Stimulated activated memory B cell treated with anti-CD40 and anti-IgM and Interleukin-4, amounts not matched to agents 10 μg/mL and 1 μg/mL and 100 μg/mL, for 72 hours (primary cell): ENCODE data around the gene PLSCR3.
"Not testable (repeated sequence)": the region's sequence is repeated elsewhere in the genome, so short reads cannot be mapped to it uniquely, and the experiment has no call there.

Source experiments
- ATAC-seq: fragments of 150-1000 bp; cut with Tn5 transposase; 2 replicates; pipeline ENCODE4 v1.10.0; 2021
- H3K27ac Mint-ChIP-seq: one replicate; pipeline ENCODE4 v1.8.0; 2022; ENCODE audit warnings: mild to moderate bottlenecking, mixed read lengths
- H3K27me3 Mint-ChIP-seq: one replicate; pipeline ENCODE4 v1.8.0; 2022; ENCODE audit warnings: mixed read lengths
- H3K36me3 Mint-ChIP-seq: one replicate; pipeline ENCODE4 v1.8.0; 2022; ENCODE audit warnings: mixed read lengths
- H3K4me1 Mint-ChIP-seq: one replicate; pipeline ENCODE4 v1.8.0; 2022; ENCODE audit warnings: mixed read lengths
- H3K4me3 Mint-ChIP-seq: one replicate; pipeline ENCODE4 v1.8.0; 2022; ENCODE audit warnings: mild to moderate bottlenecking, moderate library complexity, mixed read lengths
- H3K9me3 Mint-ChIP-seq: one replicate; pipeline ENCODE4 v1.8.0; 2022; ENCODE audit warnings: mixed read lengths

The PLSCR3 gene

DNA sequence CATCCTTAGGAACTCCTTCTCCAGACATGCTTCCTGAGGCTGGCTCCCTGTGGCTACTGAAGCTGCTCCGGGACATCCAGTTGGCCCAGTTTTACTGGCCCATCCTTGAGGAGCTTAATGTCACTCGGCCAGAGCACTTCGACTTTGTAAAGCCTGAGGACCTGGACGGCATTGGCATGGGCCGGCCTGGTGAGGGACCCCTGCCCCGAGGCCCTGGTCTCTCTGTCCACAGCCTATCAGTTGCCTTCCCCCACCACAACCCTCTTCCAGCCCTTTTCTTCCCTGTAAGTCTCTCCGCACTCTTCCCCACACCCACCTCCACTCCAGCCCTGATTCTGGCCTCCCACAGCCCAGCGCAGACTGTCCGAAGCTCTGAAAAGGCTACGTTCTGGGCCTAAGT is 11.4 kb downstream of the PLSCR3 start:
- H3K27me3 Mint-ChIP-seq, result peaks cover 52% of the 10 kb centered on the region
- H3K36me3 Mint-ChIP-seq, result peaks cover 7% of the 10 kb centered on the region
- no peak for ATAC-seq
- H3K27ac Mint-ChIP-seq, result no peak overlapping the region
- peaks cover 12% of the 10 kb centered on the region for H3K4me1 Mint-ChIP-seq
- H3K9me3 Mint-ChIP-seq, result peaks cover 7% of the 10 kb centered on the region
- no peak overlapping the region for H3K4me3 Mint-ChIP-seq

DNA sequence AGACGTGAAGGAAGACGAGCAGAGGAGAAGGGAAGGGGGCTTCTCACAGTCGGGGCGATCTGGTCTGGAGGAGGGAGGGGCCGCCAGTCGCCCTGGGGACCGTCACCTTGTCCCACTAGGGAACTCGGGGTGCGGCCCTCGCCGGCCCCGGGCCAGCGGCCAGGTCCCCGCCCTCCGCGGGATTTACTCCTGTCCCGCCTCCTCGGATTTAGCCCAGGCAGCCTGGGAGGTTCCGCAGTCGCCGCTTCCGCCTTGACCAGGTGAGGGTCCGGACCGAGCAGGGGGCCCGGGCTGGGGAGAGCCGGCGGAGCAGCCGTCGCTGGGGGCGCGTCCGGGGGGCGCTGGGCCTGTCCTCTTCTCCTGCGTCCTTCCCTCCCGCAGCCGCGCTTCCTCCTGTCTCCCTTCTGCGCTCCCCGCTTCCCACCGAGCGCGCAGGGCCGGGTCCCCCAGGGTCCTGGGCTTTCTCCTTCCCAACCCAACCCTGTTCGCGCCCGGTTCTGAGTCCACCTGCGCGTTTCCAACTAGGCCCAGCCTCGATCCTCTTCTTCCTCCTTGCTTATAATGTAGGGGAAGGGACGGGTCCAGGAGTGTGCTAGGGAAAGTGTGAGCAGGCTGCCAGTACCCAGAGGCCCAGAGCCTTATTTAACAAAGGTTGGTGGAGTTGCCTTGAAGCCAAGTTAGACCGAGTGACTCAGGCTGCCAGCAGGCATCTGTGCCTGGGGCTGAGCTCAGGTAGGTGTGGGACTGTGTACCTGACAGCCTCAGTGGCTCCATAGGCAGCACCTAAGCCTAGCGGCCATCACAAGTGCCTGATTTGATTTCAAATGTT is 13.3 kb downstream of the PLSCR3 start, which contains the start of gene TNK1:
Gene TNK1, plus strand, starts transcription at position 235 of the 829 bp plus-strand sequence. CDS start 1,838 bp downstream, outside the sequence.
- H3K4me1 Mint-ChIP-seq, result peaks cover 12% of the 10 kb centered on the region
- no peak within 1 kb of the TSS for H3K27ac Mint-ChIP-seq
- H3K36me3 Mint-ChIP-seq, result peaks cover 7% of the 10 kb centered on the region
- peaks cover 56% of the 10 kb centered on the region for H3K27me3 Mint-ChIP-seq
- no peak within 1 kb of the TSS for H3K4me3 Mint-ChIP-seq
- no peak for ATAC-seq
- H3K9me3 Mint-ChIP-seq, result peaks cover 7% of the 10 kb centered on the region

DNA sequence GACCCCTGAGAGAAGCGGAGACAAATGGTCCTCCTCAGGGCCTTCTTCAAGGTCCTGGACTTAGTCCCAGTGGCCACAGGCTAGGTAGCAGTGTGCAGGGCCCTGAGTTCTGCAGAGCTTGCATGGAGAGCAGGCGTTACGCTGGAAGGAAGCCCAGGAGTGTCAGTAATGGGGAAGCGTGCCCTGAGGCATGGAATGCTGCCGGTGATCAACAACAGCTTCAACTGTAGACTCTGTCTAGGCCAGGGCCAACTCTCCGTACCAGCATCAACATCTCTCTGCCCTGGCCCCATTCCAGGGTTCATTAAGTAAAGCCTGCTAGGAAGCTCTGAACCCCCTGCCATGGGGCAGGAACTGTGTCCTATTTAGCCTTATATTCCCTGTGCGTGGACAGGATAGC is 14.0 kb downstream of the PLSCR3 start:
- no peak for ATAC-seq
- H3K4me3 Mint-ChIP-seq, result no peak overlapping the region
- H3K27ac Mint-ChIP-seq, result no peak overlapping the region
- peaks cover 12% of the 10 kb centered on the region for H3K4me1 Mint-ChIP-seq
- peaks cover 7% of the 10 kb centered on the region for H3K36me3 Mint-ChIP-seq
- H3K27me3 Mint-ChIP-seq, result peaks cover 56% of the 10 kb centered on the region
- peaks cover 7% of the 10 kb centered on the region for H3K9me3 Mint-ChIP-seq

DNA sequence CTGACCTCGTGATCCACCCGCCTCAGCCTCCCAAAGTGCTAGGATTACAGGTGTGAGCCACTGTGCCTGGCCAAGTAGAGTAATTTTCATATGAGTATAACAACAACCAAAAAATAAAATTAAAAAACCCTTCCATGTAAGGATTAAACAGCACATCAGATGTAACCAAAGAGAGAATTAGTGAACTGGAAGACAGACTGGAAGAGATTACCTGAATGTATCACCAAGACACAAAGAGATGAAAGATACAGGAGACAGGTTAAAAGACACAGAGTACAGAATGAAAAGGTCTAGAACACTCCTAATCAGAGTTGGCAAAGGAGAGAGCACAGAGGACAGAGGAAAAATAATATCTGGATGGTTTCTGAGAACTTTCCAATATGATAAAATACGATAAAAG is 15.2 kb downstream of the PLSCR3 start:
- peaks cover 7% of the 10 kb centered on the region for H3K9me3 Mint-ChIP-seq
- H3K4me3 Mint-ChIP-seq, result no peak overlapping the region
- peaks cover 7% of the 10 kb centered on the region for H3K36me3 Mint-ChIP-seq
- H3K4me1 Mint-ChIP-seq, result peaks cover 4% of the 10 kb centered on the region
- ATAC-seq, result no peak
- peaks cover 56% of the 10 kb centered on the region for H3K27me3 Mint-ChIP-seq
- H3K27ac Mint-ChIP-seq, result no peak overlapping the region

DNA sequence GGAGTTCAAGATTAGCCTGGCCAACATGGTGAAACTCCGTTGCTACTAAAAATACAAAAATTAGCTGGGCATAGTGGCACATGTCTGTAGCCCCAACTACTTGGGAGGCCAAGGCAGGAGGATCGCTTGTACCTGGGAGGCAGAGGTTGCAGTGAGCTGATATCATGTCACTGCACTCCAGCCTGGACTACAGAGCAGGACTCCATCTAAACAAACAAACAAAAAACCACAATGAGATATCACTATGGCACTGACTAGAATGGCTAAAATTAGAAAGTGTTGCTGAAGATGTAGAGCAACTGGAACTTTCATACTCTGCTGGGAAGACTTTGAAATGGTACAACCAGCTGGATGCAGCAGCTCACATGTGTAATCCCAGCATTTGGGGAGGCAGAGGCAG is 20.0 kb downstream of the PLSCR3 start:
- ATAC-seq, result no peak
- Mint-ChIP-seq H3K36me3 (peaks cover 5% of the 10 kb centered on the region), H3K4me1 (no peaks in the 10 kb centered on the region), H3K4me3 (no peak overlapping the region), H3K27ac (no peak overlapping the region), H3K27me3 (peaks cover 45% of the 10 kb centered on the region), H3K9me3 (peaks cover 4% of the 10 kb centered on the region)

DNA sequence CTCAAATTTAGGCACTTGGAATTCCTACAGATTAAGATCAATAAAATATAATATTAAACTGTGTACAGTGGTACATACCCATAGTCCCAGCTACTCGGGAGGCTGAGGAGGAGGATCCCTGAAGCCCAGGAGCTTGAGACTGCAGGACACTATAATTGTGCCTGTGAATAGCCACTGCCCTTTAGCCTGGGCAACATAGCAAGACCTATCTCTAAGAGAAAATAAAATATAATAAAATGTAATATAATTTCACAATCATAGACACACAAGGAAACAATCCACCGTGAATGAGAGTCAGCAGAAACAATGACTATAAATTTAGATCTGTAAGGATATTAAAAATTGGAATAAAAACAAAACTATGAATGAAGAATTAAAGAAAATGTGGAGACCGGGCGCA is 23.5 kb downstream of the PLSCR3 start:
- peaks cover 38% of the 10 kb centered on the region for H3K27me3 Mint-ChIP-seq
- ATAC-seq, result no peak
- H3K9me3 Mint-ChIP-seq, result no peaks in the 10 kb centered on the region
- no peaks in the 10 kb centered on the region for H3K36me3 Mint-ChIP-seq
- H3K4me3 Mint-ChIP-seq, result no peak overlapping the region
- H3K27ac Mint-ChIP-seq, result no peak overlapping the region
- H3K4me1 Mint-ChIP-seq, result peaks cover 9% of the 10 kb centered on the region

DNA sequence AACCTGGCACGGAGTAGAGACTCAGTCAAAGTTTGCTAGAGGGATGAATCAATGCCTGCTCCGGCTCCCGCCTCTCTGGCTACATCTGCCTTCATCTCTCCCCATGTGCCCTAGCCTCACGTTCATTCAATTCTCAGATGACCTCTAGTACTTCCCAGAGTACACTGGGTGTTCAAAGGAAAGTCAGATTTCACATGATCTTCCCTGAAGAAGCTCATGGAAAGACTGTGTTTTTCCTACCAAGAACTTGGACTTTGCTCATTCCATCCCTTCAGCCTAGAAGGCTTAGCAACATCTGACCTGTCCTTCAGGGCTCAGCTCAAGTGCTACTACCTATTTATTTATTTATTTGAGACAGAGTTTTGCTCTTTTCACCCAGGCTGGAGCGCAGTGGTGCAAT is 24.5 kb downstream of the PLSCR3 start:
- Mint-ChIP-seq H3K9me3 (no peaks in the 10 kb centered on the region), H3K27me3 (peaks cover 46% of the 10 kb centered on the region)
- ATAC-seq, result no peak

DNA sequence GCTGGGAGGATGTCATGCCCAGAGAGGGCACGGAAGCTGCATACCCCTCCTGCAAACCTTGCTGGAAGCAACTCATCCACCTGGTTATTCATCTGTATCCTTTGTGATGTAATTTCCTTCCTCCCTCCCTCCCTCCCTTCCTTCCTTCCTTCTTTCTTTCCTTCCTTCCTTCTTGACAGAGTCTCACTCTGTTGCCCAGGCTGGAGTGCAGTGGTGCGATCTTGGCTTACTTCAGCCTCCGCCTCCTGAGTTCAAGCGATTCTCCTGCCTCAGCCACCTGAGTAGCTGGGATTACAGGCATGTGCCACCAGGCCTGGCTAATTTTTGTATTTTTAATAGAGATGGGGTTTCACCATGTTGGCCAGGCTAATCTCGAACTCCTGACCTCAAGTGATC is 25.7 kb downstream of the PLSCR3 start:
- ATAC-seq, H3K4me1 Mint-ChIP-seq, H3K4me3 Mint-ChIP-seq, H3K36me3 Mint-ChIP-seq, H3K9me3 Mint-ChIP-seq, H3K27ac Mint-ChIP-seq: not testable (repeated sequence)
- H3K27me3 Mint-ChIP-seq, result peaks cover 46% of the 10 kb centered on the region

More for the DNA sequence above, 24.5 kb downstream of the PLSCR3 start:
- no peaks in the 10 kb centered on the region for H3K36me3 Mint-ChIP-seq
- no peak overlapping the region for H3K27ac Mint-ChIP-seq
- no peak overlapping the region for H3K4me3 Mint-ChIP-seq
- H3K4me1 Mint-ChIP-seq, result peaks cover 9% of the 10 kb centered on the region

DNA sequence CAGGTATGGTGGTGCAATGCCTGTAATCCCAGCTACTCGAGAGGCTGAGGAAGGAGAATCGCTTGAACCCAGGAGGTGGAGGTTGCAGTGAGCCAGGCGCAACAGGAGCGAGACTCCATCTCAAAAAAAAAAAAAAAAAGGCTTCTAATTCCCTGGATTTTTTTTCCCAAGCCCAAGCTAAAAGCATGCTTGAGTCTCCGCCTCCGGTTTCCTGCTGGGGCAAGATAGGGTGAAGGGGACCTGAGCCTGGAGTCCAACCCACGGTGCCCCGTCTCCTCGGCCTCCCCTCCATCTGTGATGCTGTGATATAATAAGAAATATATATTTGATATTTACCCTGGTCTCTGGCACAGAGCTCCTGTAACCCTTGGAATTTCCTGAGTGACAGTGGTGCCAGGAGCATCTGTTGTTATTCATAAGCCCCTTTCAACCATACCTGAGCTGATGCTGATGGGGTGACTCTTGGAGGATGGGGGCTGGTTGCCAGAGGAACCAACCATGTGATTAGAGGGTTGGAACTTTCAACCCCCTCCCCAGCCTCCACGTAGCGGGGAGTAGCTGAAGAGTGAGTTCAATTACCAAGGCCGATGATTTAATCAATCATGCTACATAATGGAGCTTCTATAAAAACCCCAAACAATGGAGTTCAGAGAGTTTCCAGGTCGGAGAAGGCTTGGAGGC is 26.3 kb downstream of the PLSCR3 start:
- no peak overlapping the region for H3K27ac Mint-ChIP-seq
- ATAC-seq, result no peak
- H3K4me3 Mint-ChIP-seq, result no peak overlapping the region
- peaks cover 46% of the 10 kb centered on the region for H3K27me3 Mint-ChIP-seq
- peaks cover 9% of the 10 kb centered on the region for H3K4me1 Mint-ChIP-seq
- no peaks in the 10 kb centered on the region for H3K36me3 Mint-ChIP-seq
- no peaks in the 10 kb centered on the region for H3K9me3 Mint-ChIP-seq

DNA sequence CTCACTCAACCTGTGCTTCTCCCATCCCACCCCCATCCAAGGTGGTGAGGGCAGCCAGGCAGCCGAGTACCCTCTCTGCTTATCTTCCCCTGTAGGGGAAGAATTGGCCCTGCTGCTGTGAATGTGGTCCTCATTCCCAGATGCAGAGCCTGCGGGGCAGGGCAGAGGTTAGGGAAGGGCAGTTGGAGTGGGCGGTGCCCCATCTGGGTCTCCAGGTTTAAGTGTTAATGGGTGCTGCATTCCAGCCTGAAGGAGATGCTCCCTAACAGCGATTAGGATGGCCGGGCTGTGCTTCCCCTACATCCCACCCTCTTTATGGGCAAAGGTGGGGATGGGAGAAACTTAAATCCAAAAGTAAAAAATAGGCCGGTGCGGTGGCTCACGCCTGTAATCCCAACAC is 27.2 kb downstream of the PLSCR3 start:
- ATAC-seq, result no peak
- Mint-ChIP-seq H3K36me3 (no peaks in the 10 kb centered on the region), H3K4me3 (no peak overlapping the region), H3K9me3 (no peaks in the 10 kb centered on the region), H3K27ac (no peak overlapping the region), H3K27me3 (peaks cover 43% of the 10 kb centered on the region), H3K4me1 (peaks cover 9% of the 10 kb centered on the region)

DNA sequence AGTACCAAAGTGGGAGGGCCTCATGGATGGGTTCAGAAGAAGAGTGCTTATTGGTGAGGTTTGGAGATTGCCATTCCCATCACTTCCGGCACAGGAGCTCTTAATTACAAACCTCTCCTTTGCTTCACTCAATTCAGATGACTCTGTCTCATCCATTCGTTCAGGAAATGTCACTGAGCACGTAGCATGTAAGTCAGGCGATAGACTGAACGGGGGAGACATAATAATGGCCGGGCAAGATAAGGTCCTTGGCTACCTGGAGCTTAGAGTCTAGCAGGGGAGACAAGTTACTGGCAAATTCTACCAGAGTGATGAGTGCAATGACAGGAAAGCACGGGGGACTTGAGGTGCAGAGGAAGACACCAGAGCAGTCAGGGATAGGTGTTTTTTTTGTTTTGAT is 28.4 kb downstream of the PLSCR3 start:
- not testable (repeated sequence) for H3K4me3 Mint-ChIP-seq, H3K27ac Mint-ChIP-seq, H3K9me3 Mint-ChIP-seq, H3K36me3 Mint-ChIP-seq, H3K4me1 Mint-ChIP-seq, ATAC-seq
- peaks cover 43% of the 10 kb centered on the region for H3K27me3 Mint-ChIP-seq

DNA sequence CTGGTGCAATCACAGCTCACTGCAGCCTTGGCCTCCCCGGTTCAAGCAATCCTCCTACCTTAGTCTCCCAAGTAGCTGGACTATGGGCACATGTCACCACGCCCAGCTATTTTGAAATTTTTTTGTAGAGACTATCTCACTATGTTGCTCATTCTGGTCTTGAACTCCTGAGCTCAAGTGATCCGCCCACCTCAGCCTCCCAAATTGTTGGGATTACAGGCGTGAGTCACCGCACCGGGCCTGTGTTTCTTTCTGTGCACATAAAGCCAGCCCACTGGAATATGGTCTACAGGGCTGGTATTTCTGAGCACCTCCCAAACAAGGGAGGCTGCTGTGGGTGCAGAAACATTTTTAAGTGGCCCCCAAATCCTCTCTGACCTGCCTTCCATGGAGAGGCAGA is 31.0 kb downstream of the PLSCR3 start:
- Mint-ChIP-seq H3K36me3 (no peaks in the 10 kb centered on the region), H3K9me3 (no peaks in the 10 kb centered on the region), H3K4me1 (peaks cover 3% of the 10 kb centered on the region), H3K4me3 (no peak overlapping the region), H3K27me3 (peaks cover 19% of the 10 kb centered on the region), H3K27ac (no peak overlapping the region)
- no peak for ATAC-seq

DNA sequence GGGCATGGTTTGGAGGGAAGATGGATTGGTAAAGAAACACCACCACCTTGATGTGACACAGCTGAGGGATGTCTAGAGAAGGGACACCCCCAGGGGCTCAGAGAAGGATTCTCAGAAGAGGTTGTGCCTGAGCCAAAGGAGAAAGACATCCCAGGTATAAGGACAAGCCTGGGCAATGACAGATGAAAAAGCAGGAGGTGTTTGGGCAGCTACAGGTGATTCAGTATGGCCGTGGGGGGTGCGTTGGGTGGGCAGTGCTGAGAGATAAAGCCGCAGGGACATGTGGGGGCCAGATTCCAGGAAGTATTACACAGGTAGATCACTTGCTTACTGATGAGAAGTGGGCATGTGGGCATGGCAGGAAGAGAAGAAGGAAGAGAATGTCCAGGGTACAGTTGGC is 32.4 kb downstream of the PLSCR3 start:
- no peaks in the 10 kb centered on the region for H3K36me3 Mint-ChIP-seq
- H3K27ac Mint-ChIP-seq, result no peak overlapping the region
- H3K4me3 Mint-ChIP-seq, result no peak overlapping the region
- no peaks in the 10 kb centered on the region for H3K4me1 Mint-ChIP-seq
- H3K27me3 Mint-ChIP-seq, result peaks cover 18% of the 10 kb centered on the region
- ATAC-seq, result no peak
- no peaks in the 10 kb centered on the region for H3K9me3 Mint-ChIP-seq

DNA sequence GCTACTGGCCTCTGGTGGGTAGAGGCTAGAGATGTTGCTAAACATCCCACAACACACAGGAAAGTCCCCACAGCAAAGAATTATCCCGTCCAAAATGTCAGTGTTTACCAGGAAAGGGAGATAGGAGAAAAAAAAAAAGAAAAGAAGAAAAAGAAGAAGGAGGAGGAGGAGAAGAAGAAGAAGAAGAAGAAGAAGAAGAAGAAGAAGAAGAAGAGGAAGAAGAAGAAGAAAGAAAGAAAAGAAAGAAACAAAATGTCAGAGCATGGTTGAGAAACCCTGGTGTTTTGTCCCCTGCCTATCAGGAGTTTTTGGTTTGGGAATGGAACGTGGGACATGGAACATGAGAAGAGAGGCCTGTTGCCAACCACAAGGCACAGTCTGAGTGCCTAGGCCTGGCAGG is 36.9 kb downstream of the PLSCR3 start:
- ATAC-seq, result no peak
- Mint-ChIP-seq H3K27ac (no peak overlapping the region), H3K4me3 (no peak overlapping the region), H3K4me1 (peaks cover 32% of the 10 kb centered on the region), H3K9me3 (no peaks in the 10 kb centered on the region), H3K27me3 (peaks cover 10% of the 10 kb centered on the region), H3K36me3 (no peaks in the 10 kb centered on the region)

DNA sequence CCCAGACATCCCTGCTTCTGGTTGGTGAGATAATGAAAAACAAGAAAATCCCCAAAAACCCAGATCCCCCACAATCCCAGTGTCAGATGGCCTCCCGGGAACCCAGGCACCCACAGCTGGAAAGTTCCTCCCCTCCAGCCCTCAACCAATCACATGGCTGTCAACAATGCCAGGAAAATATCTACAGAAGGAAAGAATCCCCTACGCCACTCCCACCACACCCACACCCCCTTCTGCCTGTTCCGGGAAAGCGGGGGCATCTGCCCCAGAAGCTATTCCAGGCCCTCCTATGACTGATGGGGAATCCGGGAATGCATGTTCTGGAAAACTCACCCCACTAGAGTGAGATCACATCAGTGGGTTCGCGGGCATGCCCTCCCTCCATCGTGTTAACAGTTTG is 37.6 kb downstream of the PLSCR3 start:
- Mint-ChIP-seq H3K27ac (no peak overlapping the region), H3K4me1 (peaks cover 35% of the 10 kb centered on the region), H3K4me3 (no peak overlapping the region), H3K9me3 (no peaks in the 10 kb centered on the region), H3K27me3 (peaks cover 7% of the 10 kb centered on the region), H3K36me3 (no peaks in the 10 kb centered on the region)
- ATAC-seq, result no peak

DNA sequence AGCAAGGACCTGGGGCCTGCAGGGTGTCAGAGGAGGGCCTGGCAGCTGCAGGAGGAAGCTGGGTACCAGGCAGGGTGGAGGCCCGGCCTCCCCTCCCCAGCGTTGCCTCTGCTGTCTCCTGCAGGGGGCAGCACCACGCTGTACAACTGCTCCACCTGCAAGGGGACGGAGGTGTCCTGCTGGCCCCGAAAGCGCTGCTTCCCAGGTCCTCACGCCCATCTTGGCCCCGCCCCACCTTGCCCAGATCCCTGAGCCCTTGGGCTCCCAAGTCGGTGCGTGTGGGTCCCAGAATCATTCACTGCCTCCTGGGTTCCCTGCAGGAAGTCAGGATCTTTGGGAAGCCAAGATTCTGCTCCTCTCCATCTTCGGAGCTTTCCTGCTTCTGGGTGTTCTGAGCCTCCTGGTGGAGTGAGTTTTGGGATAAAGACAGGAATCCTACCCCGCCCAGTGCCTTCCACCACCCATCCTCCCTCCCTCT is 38.2 kb downstream of the PLSCR3 start:
- Mint-ChIP-seq H3K9me3 (no peaks in the 10 kb centered on the region), H3K4me1 (peaks cover 39% of the 10 kb centered on the region), H3K4me3 (no peak overlapping the region), H3K27ac (no peak overlapping the region), H3K36me3 (peaks cover 3% of the 10 kb centered on the region), H3K27me3 (peaks cover under 1% of the 10 kb centered on the region)
- peak; percentile 76 for ATAC-seq
